HG03378 (cell line): ENCODE results near the gene RGS14.

Experiments used
- ATAC-seq: cut with Tn5 transposase; IDR thresholded peaks from one replicate; pipeline ENCODE4 v1.9.1; 2021; ENCODE audit warnings: mild to moderate bottlenecking, moderate library complexity; ENCODE audit not compliant: unreplicated experiment

Gene RGS14

DNA sequence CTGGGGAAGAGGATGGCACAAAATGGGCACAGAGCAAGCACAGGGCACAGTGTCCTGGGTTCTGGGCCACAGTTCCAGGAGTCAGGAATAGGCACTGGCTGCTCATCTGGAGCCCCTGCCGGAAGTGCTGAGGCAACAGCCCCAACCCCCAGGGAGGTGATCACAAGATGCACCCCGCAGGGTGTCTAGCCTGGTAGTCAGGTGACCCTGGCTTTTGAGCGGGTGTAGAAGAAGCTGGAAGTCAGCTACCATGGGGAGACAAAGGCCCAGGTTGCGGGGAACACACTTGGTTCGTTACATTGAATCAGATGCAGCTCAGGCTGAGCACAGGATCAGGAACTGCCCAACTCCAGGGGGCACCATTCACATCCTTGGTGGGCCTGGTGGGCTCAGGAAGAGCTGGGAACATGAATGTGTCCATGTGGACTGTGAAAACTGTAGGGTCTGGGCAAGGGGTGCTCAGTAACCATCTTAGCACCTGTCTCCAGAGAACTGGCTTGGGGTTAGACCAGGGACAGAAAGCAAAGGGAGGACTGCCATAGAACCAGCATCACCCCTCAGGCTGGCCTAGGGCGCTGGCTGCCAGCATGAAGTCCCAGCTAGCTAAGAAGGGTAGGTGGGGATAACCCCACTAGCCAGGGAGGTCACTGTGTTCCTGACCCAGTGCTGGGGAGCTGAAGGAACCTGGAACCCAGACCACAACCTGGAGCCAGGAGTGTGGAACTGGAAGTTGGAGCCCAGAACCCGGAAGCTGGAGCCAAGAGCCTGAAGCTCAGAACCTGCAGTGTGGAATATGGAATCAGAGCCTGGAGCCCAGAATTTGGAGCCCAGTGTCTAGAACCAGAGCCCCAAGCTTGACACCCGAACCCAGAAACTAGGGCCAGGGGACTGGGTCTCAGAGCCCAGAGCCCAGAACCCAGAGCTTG lies 20.4 kb downstream of the RGS14 start:
- no peak for ATAC-seq

DNA sequence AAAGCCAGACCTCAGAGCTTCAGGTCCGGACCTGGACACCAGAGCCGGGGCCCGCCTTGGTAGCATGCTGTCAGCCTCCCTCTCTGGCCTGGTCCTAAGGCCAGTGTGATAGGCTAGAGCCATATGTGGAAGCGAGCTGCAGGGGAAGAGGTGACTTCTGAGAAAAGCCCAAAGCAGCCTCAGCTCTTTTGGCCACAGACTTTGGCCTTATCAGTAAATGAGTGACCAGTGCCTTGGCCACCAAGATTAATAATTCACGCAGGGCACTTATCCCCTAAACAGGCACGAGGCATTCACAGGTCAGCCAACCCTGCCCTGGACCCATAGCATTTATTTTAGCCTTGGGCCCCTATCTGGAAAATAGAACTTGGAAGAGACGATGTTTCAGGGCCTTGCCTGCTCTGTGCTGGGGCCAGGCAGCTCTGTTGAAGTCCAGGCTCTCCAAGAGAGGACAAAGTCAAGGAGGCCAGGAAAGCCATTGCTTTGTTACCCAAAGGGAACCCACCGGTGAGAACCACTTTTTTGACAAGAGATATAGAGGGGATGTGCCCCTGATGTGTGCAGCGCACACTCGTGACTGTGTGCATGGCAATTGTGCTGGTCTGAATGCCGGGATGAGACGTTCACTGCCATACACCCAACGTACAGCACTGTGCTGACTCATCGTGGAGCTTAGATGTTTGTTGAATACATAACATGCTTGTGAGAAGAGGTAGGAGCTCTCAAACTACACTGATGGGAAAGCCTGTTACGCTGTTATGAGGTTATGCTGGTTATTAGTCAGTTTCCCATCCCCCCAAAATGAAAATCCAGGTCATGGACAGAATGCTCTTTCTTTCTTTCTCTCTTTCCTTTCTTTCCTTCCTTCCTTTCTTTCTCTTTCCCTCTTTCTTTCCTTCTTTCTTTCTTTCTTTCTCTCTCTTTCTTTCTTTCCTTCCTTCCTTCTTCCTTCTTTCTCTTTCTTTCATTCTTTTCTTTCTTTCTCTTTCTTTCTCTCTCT lies 21.5 kb downstream of the RGS14 start:
- ATAC-seq = peak; percentile 65

DNA sequence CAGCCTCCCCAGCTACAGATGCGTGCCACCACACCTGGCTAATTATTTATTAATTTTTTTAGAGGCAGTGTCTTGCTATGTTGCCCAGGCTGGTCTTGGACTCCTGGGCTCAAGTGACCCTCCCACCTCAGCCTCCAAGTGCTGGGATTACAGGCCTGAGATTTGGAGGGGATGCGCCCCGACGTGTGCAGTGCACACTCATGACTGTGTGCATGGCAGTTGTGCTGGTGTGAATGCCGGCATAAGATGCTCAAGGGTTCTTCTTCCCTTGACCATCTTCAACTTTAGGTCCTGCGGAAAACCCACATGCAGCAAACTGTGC lies 23.0 kb downstream of the RGS14 start:
- no peak for ATAC-seq

DNA sequence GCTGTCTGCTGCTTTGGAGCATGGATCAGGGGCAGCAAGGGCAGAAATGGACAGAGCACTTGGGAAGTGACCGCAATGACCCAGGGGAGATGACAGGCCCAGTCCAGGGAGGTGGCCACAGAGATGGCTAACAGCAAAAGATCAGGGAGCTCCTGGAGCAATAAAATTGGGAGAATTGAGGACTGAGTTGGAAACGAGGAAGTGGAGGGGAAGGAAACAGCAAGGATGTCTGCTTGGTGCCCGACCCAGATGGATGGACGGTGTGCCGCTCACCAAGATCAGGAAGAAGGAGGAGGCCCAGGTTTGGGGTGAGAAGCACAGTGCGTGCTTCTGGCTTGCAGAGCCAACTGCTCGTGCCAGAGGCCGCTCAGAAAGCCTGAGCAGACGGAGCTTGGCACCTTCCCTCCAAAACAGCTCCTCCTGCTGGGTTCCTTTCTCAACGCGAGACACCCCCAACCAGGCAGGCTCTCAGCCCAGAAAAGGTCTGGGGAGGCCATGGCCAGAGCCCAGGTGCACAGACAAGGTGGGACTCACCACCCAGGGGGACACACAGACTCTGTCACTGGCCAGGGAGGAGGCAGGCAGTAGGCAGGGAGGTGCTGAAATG lies 24.8 kb downstream of the RGS14 start:
- no peak for ATAC-seq

DNA sequence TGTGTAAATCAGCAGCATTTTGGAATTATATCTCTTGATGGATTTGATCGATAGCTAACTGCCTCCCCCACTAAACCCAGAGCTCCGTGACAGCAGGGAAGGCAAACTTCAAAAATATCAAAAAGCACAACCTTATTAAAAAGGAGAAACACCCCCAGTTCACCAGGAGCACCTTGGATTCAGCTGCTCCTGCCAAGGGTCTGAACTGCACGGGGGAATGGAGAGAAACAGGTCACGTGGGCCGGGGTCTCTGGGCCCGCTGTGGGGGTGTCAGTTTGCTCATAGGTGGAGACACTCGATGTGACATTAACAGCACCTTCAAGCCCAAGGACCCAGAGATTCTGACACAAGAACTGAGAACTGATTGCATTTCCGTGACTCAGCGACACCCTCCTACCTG lies 25.5 kb downstream of the RGS14 start:
- no peak for ATAC-seq

DNA sequence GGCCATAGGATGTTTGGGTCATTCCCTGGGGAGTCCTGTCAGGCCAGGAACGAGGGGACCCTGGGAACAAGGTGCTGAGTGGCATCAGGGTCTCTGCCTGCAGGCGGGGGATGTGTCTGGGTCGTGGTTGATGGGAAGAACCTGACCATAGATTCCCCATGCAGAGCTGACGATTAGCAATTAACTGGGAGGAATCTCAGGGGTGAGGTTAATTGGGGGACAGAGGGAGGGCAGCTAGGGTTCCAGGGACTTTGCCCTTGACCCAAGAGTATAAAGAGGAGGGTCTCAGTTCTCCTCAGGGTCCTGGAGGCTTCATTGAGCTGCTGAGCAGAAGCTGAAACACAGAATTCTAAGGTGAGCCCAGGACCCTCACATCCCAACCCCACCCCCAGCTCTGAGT lies 26.4 kb downstream of the RGS14 start, which contains the start of gene SLC34A1:
SLC34A1 (plus strand) TSS at position 301 of the 400 bp plus-strand sequence. CDS start 1,308 bp downstream, outside the sequence.
- ATAC-seq = no peak

DNA sequence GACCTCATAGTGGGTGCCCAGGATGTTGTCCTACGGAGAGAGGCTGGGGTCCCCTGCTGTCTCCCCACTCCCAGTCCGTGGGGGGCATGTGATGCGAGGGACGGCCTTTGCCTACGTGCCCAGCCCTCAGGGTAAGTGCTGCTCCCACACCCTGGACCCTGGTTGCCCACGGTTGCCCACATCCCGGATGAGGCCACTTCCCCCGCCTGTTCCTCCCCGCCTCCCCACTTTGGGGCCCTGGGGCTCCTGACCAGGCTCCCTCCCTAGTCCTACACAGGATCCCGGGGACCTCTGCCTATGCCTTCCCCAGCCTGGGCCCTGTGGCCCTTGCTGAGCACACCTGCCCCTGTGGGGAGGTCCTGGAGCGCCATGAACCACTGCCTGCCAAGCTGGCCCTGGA lies 28.0 kb downstream of the RGS14 start:
- no peak for ATAC-seq

DNA sequence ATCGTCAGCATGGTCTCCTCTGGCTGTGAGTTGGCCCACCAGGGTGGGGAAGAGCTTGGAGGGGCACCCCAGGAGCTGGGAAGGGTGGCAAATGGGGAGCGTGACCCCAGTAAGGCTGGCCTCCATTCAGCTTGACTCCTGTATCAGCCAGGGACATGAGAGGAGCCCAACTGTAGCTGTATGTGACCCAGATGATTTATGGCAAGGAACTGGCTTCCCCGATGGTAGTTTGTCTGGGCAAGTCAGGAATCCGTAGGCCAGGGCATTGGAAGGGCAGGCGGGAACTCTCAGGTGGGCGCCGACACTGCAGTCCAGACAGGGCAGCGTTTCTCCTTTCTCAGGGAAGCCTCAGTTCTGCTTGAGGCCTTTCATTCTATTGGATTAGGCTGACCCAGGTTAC lies 28.8 kb downstream of the RGS14 start:
- no peak for ATAC-seq

DNA sequence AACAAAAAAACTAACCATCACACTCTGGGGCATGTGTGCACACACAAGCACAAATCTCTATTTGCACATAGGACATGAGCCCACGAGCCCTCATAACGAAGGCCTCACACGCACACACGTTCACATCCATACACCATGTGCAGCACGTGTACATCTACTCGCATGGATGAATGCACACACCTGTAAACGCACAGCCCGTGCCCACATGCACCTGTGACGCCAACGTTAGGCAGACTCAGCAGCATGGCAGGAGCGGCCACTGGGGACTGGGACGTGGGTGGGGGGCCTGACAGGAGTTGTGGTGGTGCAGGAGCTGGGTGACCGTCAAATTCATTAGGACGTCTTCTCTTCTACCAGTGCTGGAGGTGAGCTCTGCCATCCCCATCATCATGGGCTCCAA lies 29.7 kb downstream of the RGS14 start:
- no peak for ATAC-seq

DNA sequence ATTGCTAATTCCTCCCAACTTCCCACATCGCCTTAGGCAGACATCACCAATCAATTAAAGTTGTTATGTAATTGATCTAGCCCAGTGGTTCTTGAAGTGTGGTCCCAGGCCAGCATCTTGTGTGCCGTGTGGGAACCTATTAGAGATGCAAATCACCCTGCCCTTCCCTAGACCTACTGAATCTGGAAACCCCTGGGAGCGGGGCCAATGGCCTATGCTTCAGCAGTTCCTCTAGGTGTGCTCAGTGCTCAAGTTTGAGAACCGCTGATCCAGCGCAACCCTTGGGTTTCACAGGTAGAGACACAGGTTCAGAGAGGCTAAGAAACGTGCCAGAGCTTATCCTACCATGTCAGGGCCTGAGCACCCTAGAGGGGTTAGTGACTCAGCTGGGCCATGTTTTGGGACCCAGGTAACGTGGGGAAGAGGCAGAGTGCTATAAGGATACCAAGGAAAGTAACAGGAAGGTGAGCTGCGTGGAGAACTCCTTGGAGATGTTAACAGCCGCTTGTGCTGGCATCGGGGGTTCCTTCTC lies 30.9 kb downstream of the RGS14 start:
- ATAC-seq = no peak

DNA sequence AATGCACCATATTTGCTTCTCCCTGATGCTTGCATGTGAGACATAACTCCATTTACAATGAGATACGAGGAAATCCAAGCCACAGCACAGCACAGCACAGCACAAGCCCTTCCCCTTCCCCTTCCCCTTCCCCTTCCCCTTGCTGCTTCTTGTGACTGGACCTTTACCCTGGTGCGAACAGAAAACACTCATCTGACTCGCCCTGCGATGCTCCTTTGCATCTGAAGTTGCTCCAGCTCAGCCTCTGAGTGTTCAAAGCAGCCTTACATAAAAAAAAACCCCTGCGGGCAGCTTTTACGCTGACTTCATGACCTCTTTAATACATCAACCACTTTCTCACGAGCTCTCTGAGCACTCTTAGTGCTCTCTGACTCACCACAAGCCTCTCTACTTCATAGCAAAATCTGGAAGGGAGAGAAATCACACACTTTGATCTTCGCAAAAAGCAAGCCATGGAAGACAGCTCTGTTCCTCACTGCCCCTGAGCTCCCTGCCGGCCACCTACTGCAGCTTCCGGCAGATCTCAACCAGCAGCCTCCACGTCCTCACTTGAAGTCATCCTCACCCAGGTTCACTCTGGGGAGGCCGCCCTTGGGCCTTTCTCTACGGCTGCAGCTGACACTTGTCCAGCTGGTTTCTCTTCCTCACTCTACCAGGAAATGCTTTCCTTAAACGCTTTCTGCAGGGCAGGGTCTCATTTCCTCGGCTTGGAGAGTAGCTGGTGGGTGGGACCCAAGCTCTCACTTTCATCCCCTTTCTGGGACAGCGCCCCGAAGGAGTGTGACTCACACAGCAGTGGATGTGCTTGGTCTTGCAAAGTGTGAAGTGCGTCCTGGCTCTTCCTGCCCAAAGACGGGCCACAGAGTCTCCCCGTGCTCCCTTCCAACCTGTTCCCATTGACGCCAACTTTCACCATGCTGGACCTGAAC lies 31.8 kb downstream of the RGS14 start:
- ATAC-seq = no peak

DNA sequence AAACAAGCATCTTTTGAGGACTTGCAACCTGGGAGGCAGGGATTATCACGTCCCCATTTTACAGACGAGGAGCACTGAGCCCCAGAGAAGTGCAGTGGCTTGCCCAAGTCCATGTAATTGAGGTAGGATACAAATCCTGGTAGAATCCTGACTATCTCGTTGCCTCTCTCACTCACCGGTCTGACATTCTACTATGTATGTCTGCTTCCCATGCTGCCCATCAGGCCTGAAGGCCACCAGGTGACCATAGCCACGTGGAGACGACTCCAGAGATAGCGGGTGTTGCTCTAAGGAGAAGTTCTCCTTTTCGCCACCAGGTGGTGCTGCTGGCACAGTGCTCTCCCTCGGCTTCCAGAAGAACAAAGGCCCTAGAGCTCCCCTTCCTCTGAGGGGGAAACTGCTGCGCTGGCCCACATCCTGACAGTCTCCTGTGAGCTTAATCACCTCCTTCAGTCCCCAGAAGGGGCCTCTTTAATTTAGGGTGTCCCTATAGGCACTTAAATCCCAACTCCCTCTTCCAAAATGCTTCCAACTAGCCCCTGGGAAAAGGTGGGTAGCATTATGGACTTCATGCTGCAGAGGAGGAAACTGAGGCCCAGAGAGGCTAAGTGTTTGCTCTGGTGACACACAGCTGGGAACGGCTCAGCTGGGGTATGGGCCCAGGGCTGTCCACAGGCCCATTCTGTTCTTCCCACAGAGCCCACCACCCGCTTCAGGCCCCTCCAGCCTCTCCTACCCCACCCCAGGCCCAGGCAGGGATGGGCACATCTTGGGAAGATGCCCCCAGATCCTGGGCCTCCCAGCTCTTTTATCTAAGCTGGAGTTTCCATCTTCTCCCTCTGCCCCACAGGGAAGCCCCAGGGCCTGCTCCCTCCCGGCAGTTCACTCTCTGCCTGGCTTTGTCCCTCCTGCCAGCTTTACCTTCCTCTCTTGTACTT lies 32.9 kb downstream of the RGS14 start:
- no peak for ATAC-seq

DNA sequence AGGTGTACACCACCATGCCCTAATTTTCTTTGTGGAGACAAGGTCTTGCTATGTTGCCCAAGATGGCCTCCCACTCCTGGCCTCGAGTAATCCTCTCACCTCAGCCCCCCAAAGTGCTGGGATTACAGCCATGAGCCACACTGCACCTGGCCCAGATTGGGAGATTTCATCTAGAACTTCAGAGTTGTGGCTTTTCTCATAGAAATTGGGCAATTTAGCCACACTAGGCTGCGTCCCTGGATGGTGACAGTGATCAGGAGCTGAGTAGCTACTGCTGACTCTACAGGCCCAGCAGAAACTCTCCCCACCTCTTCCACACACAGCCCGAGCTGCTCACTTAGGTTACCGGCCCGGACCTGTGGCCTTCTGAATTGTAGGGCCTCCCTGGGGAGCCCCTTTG lies 35.0 kb downstream of the RGS14 start:
- no peak for ATAC-seq

DNA sequence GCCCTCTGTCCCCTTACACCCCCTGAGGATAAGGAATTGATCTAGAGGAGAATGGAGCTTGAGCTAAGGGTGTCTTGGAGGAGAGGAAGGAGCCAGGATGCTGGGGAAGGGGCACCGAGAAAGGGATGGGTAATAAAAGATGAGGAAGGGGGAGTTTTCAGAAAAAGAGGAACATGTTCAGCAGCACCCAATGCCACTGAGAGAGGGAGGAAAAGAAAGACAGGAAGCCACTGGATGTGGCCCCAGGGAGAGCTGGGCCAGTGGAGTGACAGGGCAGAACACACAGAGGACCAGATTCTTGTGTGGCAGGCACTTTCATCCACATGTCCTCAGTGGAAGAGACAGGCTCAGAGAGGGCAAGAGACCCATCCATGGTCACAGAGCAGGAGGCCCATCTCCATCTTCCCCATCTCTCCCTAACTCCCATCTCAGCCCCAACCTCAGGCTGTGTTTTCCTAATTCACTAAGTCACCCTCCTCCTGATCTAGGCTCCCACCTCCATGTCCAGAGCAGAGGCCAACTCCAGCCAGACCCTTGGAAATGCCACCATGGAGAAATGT lies 35.6 kb downstream of the RGS14 start:
- no peak for ATAC-seq

DNA sequence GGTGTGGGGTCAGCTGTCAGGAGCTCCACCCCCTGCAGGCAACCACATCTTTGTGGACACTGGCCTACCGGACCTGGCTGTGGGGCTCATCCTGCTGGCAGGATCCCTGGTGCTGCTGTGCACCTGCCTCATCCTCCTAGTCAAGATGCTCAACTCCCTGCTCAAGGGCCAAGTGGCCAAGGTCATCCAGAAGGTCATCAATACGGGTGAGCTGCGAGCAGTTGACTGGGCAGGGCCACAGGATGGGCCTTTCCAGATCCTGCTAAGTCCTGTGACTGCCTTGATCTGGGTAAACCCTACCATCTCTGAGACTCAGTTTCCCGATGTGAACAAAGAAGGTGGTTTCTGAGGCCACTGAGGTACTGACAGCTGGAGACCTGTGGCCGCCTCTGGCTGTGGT lies 36.3 kb downstream of the RGS14 start:
- ATAC-seq = no peak

DNA sequence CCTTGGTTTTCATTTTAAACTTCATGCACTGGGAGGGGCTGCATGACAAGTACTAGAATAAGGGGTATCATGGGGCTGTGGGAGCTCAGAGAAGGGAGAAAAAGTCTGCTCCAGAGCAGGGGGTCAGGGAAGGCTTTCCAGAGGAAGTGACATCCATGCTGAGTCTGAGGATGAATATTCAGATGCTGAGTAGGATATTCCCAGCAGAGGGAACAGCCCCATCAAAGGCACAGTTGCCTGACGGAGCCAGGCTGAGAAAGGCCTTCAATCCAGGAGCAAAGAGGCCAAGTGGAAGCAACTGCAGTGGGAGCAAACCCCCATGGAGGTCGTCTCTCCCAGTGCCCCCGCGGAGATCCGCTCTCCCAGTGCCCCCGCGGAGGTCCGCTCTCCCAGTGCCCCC lies 38.4 kb downstream of the RGS14 start:
- no peak for ATAC-seq

DNA sequence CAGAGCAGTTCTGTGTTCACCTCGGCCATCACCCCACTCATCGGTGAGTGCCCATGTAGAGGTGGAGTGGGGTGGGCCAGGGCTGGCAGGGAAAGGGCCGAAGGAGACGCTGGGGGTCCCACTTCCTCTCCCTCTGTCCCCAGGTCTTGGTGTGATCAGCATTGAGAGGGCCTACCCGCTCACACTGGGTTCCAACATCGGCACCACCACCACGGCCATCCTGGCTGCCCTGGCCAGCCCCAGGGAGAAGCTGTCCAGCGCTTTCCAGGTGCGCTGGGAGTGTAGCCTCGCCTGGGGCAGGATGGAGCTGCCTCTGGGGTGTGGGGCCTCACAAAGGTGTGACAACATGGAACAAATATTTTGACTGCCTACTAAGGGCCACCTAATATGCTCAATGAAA lies 39.1 kb downstream of the RGS14 start:
- ATAC-seq = no peak

DNA sequence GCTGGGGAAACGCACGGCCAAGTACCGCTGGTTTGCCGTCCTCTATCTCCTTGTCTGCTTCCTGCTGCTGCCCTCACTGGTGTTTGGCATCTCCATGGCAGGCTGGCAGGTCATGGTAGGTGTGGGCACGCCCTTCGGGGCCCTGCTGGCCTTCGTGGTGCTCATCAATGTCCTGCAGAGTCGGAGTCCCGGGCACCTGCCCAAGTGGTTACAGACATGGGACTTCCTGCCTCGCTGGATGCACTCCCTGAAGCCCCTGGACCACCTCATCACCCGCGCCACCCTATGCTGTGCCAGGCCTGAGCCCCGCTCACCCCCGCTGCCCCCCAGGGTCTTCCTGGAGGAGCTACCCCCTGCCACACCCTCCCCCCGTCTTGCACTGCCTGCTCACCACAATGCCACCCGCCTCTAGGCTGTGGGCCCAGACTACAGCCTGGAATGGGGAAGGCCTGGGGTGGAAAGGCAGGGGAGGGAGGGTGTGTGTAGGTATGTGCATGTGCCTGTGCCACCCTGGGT lies 40.2 kb downstream of the RGS14 start:
- no peak for ATAC-seq
